Measurements from ENCODE around the gene BRMS1.

GRCh38 chr11:66341502-66342126 is 3.3 kb downstream of the BRMS1 start:
- TF ChIP-seq CTCF (IDR thresholded peaks at IDR 0.05; ENCODE audit: low read length) (no peak), EZH2phosphoT487 (IDR thresholded peaks at IDR 0.05; ENCODE audit: low read length) (no peak), EZH2 (optimal IDR thresholded peaks at IDR 0.05; ENCODE audit: low read depth, low read length) (no peak)

Data from MM.1S (cell line).